ENCODE data around the gene ADAMTS14. TPM values are rescaled to one million over a fixed set of nuclear protein-coding genes. Genes with fewer than 3 reads are reported as not detected.

Gene ADAMTS14
- total RNA-seq, 1 donor from 2014 or later: 1.1 TPM

- Mint-ChIP-seq H3K27me3 (ENCODE audit: unreplicated experiment) (peaks cover 6% of the 10 kb centered on the region), H3K9me3 (ENCODE audit: unreplicated experiment) (no peaks in the 10 kb centered on the region), H3K4me3 (ENCODE audit: unreplicated experiment) (no peak overlapping the region), H3K36me3 (ENCODE audit: low read depth, unreplicated experiment) (peaks cover 5% of the 10 kb centered on the region), H3K27ac (ENCODE audit: unreplicated experiment) (no peak overlapping the region), H3K4me1 (ENCODE audit: unreplicated experiment) (peaks cover 35% of the 10 kb centered on the region)
- DNase-seq (ENCODE audit: low spot score): no peak
- TF ChIP-seq CTCF (IDR thresholded peaks at IDR 0.05; ENCODE audit: unreplicated experiment): no peak
These were observed 75.1 kb downstream of the ADAMTS14 start for GRCh38 chr10:70747192-70747965.

- Mint-ChIP-seq H3K27me3 (ENCODE audit: unreplicated experiment) (peaks cover 7% of the 10 kb centered on the region), H3K27ac (ENCODE audit: unreplicated experiment) (no peak overlapping the region), H3K36me3 (ENCODE audit: low read depth, unreplicated experiment) (peaks cover 5% of the 10 kb centered on the region), H3K4me3 (ENCODE audit: unreplicated experiment) (no peak overlapping the region), H3K9me3 (ENCODE audit: unreplicated experiment) (no peaks in the 10 kb centered on the region), H3K4me1 (ENCODE audit: unreplicated experiment) (peaks cover 26% of the 10 kb centered on the region)
- TF ChIP-seq CTCF (IDR thresholded peaks at IDR 0.05; ENCODE audit: unreplicated experiment): no peak
- no peak for DNase-seq (ENCODE audit: low spot score)
These were observed 76.0 kb downstream of the ADAMTS14 start for GRCh38 chr10:70748305-70748704.

- Mint-ChIP-seq H3K27ac (ENCODE audit: unreplicated experiment) (no peak overlapping the region), H3K27me3 (ENCODE audit: unreplicated experiment) (peaks cover 6% of the 10 kb centered on the region), H3K36me3 (ENCODE audit: low read depth, unreplicated experiment) (peaks cover 5% of the 10 kb centered on the region), H3K4me1 (ENCODE audit: unreplicated experiment) (peaks cover 24% of the 10 kb centered on the region), H3K9me3 (ENCODE audit: unreplicated experiment) (no peaks in the 10 kb centered on the region), H3K4me3 (ENCODE audit: unreplicated experiment) (no peak overlapping the region)
- no peak for TF ChIP-seq CTCF (IDR thresholded peaks at IDR 0.05; ENCODE audit: unreplicated experiment)
- DNase-seq (ENCODE audit: low spot score): no peak
These were observed 76.7 kb downstream of the ADAMTS14 start for GRCh38 chr10:70748801-70749573.

- peaks cover 5% of the 10 kb centered on the region for H3K36me3 Mint-ChIP-seq (ENCODE audit: low read depth, unreplicated experiment)
- H3K4me1 Mint-ChIP-seq (ENCODE audit: unreplicated experiment): peaks cover 20% of the 10 kb centered on the region
- no peaks in the 10 kb centered on the region for H3K9me3 Mint-ChIP-seq (ENCODE audit: unreplicated experiment)
- no peak for TF ChIP-seq CTCF (IDR thresholded peaks at IDR 0.05; ENCODE audit: unreplicated experiment)
- DNase-seq (ENCODE audit: low spot score): no peak
- no peak overlapping the region for H3K27ac Mint-ChIP-seq (ENCODE audit: unreplicated experiment)
- no peak overlapping the region for H3K4me3 Mint-ChIP-seq (ENCODE audit: unreplicated experiment)
- H3K27me3 Mint-ChIP-seq (ENCODE audit: unreplicated experiment): peaks cover 11% of the 10 kb centered on the region
These were observed 77.5 kb downstream of the ADAMTS14 start for GRCh38 chr10:70749756-70750155.
